Stimulated activated CD8-positive, alpha-beta memory T cell treated with anti-CD3 and anti-CD28 coated beads, Interleukin-15, amount 100 ng/mL, for 48 hours (primary cell): ENCODE data around the gene PTPRT.

Experiments
- DNase-seq, 2 donors: peaks; one replicate each; pipeline ENCODE4 v3.0.0-alpha.2; 2020; ENCODE audit warnings: low read depth in 2 of 2

The PTPRT gene

DNA sequence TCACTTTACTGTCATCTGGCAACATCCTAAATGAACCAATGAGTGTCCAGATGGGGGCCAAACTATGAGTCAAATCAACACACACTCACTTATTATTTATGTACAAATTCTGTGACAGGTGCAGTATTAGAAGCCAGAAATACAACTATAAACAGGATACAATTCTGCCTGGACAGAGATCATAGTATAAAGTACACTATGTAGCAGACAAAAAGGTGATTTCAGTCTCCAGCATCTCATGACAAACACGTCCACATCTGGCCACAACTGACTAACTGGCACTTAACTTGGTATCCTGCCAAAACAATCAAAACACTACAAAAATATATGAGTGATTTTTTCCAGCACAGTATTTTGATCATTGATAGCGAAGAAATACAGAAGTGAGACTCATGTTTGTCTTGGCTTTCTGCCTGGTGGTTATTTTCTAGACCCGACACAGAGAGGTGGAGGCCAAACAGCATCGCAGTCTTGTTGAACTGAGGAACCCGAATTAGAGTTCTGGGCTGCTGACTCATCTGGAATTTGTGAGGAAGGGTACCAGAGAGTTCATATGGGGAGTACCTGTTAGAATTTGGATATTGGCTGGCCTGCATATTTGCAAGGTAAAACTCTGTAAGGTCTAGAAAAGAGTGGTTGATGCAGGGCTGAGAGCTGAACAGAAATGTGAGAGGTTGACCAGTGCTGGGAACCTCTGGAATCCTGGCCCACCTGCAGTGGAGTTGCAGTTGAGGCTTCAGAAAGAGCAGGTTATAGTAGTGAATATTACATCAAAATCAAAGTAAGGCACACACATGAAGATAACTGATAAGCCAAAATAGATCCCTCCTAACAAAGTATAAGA, 475.2 kb downstream of the PTPRT start:
- DNase-seq, result no peak

- no peak for DNase-seq
These were observed 481.4 kb downstream of the PTPRT start for GRCh38 chr20:42708266-42708665.

GRCh38 chr20:42706759-42707158, 482.9 kb downstream of the PTPRT start:
- DNase-seq, result no peak

- DNase-seq, result no peak
These were observed 484.2 kb downstream of the PTPRT start for GRCh38 chr20:42705550-42705949.

DNA sequence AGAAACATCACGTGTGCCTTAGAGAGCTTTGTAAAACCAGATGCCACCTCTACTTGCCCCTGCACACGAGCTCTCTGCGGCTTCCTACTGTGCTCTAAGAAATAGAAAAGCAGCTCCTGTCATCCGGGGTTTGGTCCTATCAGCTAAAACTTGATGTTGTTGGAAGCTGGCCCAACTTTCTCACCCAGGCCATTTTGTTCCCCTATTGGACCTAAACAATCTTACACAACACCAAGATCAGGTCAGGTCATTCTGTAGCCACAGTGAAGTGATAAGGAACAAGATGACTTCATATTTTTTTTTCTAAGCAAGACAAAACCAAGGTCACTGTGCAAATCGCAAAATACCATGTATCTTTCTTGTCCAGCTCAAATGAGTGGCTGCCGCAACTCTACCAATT, 486.0 kb downstream of the PTPRT start:
- DNase-seq, result no peak

GRCh38 chr20:42701948-42702347, 487.8 kb downstream of the PTPRT start:
- DNase-seq, result no peak

- no peak for DNase-seq
These were observed 489.3 kb downstream of the PTPRT start for GRCh38 chr20:42700372-42700771.

- DNase-seq, result no peak
These were observed 491.7 kb downstream of the PTPRT start for GRCh38 chr20:42697962-42698361.

- no peak for DNase-seq
These were observed 498.8 kb downstream of the PTPRT start for GRCh38 chr20:42690842-42691437.

- DNase-seq, result no peak
These were observed 501.1 kb downstream of the PTPRT start for GRCh38 chr20:42688576-42688975.

GRCh38 chr20:42686057-42686456, 503.6 kb downstream of the PTPRT start:
- no peak for DNase-seq

GRCh38 chr20:42678895-42679294, 510.8 kb downstream of the PTPRT start:
- no peak for DNase-seq

DNA sequence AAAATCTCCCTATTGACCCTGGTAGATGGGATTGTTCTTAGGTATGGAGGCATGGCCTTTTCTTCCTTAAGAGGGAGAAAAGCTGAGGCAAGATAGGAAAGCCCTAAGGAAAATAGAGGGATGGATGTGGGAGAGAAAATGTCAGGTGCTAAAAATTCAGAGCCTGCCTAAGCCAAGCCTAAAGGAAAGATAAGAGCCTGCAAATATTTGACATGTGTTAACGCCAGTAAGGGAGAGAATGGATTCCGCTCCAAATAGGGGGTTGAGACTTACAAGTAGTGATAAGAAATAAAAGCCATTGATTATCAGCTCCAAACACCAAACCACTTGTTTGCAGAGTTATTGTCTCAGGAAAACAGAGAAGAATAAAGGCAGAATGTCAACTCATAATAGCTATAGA, 533.6 kb downstream of the PTPRT start:
- DNase-seq, result no peak

- DNase-seq, result no peak
These were observed 537.4 kb downstream of the PTPRT start for GRCh38 chr20:42652266-42652665.

- DNase-seq, result no peak
These were observed 539.4 kb downstream of the PTPRT start for GRCh38 chr20:42650191-42650746.

- no peak for DNase-seq
These were observed 540.0 kb downstream of the PTPRT start for GRCh38 chr20:42649748-42650147.

- DNase-seq, result no peak
These were observed 543.5 kb downstream of the PTPRT start for GRCh38 chr20:42646250-42646649.

- no peak for DNase-seq
These were observed 547.8 kb downstream of the PTPRT start for GRCh38 chr20:42641886-42642285.

DNA sequence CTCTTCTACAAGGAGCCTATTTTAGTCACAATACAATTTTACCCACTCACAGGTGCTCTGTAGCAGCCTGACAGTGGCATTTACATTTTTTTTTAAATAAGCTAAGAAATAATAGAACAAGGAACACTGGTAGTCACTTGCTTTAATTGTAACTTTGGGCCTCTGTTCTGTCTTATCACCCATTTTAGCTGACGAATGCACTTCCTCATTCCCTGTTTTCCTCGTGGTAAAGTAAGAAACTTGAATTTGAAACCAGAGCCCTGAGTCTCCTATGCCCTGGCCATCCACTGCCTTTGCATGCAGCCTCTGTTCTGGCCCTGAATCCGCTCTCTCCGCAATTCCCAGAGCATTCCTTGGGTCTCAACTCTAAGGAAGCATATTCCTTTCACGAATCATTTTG, 550.6 kb downstream of the PTPRT start:
- DNase-seq, result no peak

DNA sequence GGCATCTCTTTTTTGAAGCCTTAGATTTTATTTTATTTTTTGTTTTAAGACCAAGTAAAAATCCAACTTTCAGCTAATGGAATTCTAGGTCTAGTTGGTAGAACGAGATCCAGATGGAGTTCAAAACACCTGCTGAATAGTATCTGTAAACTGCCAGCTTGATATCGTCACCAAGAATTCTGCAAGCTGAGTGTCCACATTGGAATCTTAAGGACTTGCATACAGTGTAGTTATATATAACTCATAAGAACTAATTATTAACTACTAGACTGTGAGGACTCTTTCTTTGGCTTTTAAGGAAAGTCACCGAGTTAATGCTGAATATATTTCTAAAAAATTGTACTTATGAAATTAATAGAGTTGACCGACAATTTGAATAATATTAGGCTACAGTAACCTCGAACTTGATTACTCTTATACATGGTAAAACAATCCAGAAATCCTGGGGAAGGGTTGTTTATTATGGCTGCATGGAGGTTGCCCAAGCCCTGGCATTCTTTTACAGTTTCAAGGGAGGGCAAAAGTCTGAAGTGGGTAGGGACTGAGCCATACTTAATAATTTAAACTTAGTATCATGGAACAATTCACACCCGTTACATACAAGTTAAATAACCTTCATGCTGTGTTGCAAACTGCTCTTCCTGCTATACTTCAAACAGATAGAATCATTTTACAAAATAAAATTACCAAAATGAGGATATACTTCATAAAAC, 553.9 kb downstream of the PTPRT start:
- DNase-seq, result no peak

GRCh38 chr20:42634156-42634555, 555.5 kb downstream of the PTPRT start:
- DNase-seq, result no peak

- no peak for DNase-seq
These were observed 561.0 kb downstream of the PTPRT start for GRCh38 chr20:42628683-42629082.

DNA sequence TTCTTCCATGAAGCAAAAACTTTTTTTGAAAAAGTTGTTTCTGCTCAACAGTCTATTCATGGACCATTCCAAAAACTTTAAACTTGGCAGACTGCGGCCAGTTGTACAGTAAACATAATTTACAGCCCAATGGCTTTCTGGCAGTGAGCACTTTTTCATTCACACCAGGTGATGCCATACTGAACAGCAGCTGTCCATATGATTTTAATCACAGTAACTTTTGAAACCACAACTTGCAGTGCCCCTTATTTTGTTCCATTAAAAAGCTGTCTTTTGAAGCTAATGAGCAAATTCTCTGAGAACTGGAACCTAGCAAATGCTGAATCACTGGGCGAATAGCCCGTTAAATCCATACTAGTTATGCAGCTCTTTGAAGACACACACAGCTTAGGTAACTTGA, 576.6 kb downstream of the PTPRT start:
- no peak for DNase-seq
